Measurements from ENCODE around the gene PRDX3.

The PRDX3 gene

DNA sequence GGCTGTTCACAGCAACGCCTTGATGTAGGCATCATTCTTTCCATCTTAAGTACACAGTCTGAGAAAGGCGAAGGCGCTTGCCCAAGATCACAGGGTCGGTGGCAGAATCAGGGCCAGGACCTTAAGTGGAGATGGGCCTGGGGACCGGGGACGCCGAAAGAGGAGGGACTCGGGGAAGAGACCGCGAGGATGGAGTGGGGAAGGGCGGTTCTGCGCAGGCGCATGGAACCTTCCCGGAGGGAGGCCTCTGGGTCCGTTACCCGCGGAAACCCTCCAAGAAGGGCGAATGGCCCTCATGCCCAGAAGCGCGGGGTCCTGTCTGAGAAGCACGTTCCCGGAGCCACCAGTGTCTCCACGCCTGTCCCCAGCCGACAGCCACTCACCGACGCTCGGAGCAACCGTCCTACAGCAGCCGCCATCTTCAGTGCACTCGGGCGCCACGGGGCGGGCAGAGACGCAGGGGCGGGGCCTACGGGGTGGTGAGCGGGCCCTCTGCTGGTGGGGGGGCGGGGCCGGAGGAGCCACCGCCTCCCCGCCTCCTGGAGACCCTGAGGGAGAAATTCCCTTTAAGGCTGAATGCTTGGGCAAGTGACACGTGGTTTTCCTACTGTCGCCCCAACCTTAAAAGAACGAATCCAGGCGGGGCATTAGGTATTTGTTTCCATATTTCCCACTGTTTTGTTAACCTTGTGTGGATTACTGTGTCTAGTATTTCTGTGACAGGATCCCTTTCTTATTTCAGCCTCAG lies at the start of gene PRDX3:
TSS of gene PRDX3 (minus strand) at position 441 of the 748 bp plus-strand sequence. CDS start at position 419, 22 bp downstream.
- DNase-seq (ENCODE audit: low read depth in 2 of 2, low spot score in 1 of 2) = peak; percentile 83 to 89

DNA sequence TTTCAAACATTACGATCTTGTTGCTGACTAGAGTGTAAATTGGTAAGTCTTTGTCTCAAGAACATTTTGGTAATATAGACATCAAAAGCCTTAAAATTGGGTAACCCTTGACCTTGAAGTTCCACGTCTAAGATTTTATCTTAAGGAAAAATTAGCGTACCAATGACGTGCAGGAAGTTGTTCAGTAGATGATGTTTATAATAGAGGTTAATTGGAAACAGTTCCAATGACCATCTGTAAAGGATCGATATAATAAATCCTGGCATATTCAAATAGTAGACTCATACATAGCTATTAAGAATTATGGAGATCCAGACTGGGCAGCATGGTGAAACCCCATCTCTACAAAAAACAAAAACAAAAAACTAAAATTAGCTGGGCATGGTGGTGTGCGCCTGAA lies 49.2 kb upstream of the PRDX3 start:
- no peak for DNase-seq (ENCODE audit: low read depth in 2 of 2, low spot score in 1 of 2)

GRCh38 chr10:119225083-119225658 lies 46.6 kb upstream of the PRDX3 start:
- DNase-seq (ENCODE audit: low read depth in 2 of 2, low spot score in 1 of 2) = no peak

DNA sequence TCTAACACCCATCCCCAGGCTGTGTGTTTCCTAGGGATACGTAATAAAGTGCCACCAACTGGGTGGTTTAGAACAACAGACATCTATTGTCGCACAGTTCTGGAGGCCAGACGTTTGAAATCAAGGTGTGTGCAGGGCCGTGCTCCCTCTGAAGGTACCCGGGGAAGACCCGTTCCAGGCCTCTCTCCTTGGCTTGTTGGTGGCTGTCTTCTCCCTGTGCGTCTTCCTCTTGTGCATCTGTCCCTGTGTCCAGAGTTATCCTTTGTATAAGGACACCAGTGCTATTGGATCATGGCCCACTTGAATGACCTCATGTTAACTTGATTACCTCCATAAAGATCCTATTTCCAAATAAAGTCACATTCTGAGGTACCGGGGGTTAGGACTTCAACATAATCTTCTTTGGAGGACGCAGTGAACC lies 44.4 kb upstream of the PRDX3 start:
- no peak for DNase-seq (ENCODE audit: low read depth in 2 of 2, low spot score in 1 of 2)

DNA sequence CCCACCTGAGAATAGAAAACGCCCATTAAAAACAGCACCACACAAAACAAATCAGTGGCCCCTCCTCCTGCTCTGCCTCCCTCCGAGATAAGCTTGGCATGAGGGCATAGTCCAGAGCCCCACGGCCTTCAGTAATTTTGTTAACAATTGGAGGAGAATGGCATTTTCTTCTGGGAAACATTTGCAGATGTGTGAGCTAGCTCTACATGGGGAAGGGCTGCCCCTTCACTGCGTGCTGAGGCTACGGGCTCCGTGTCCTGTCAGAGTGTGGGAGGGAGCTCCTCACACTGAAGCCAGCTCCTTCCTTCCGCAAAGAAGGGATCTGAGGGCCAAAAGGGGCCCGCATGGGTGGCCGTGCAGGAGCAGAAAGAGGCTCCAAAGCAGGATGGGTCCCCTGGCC lies 43.9 kb upstream of the PRDX3 start:
- no peak for DNase-seq (ENCODE audit: low read depth in 2 of 2, low spot score in 1 of 2)

DNA sequence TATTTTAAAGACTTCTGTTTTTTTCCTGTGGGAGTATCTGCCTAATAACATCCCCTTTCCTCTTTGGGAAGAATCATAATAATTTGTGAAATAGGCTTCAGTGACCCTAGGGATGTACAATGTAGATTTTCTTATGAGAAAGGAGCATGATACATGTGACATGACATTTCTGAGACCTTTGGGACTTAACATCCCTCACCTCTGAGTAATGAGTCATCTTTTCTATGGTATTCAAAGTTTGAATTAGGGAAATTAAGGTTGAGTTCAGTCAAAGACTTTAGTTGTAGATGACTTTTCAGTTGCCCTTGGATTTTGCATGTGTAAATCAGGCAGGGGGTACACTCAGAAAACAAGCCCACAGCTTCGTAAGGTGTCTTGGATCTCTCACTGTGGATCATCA lies 43.1 kb upstream of the PRDX3 start:
- DNase-seq (ENCODE audit: low read depth in 2 of 2, low spot score in 1 of 2) = no peak

GRCh38 chr10:119221201-119221600 lies 42.6 kb upstream of the PRDX3 start:
- DNase-seq (ENCODE audit: low read depth in 2 of 2, low spot score in 1 of 2) = no peak

DNA sequence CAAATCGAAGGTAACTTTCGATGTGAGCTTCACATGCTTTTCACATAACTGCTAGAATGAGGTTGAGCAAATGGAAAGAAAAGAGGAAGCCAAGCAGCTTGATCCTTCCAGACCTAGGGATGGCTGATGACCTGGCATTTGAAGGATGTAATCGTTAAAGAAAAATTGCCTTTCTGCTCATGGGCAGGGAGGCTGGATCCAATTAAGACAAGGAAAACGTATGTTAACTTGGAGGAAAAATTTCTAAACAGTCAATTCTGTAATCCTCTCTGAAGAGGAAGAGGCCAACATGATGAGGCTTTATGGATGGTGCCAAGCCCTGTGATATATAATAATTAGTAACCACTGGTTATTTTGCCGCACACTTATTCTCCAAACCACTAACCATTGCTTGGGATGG lies 41.3 kb upstream of the PRDX3 start:
- no peak for DNase-seq (ENCODE audit: low read depth in 2 of 2, low spot score in 1 of 2)

DNA sequence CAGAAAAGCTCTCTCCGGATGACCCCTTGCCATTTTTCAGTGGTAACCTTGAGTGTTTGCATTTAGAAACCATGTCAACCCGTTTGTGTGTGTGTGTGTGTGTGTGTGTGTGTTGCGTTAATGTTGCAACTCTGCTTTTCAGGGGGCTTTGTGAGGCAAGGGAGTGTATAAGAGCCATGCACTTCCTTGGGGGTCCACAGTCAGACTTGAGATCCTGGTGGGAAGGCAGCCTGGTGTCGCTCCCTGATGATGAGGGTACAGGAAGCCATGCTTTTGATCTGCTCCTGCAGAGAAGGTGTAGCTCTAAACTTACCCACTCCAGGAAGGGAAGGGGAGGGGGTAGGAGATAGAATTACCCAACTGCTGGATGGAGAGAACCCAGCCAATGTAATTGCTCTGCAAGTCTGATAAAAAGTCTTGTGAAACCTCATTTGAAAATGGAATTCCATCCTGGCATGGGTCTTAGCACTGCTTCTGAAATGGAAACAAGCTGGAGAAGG lies 39.4 kb upstream of the PRDX3 start:
- no peak for DNase-seq (ENCODE audit: low read depth in 2 of 2, low spot score in 1 of 2)

DNA sequence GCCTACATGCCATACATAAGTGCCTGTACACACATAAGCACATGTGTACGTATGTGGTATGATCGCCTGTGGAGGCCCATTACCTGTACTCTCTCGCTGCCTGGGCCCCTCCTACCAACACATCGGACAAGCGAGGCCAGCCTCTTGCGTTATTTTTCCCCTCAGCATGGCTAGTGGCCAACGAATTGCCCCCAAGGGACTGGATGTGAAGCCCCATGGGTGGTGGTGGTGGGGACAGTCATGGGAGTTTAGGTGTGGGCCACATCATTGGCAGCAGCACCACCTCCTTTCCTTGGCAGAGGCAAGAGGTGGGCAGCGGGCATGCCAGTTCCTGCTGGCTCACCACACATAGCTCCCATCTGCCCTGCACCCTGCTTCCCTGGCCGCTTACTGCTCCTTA lies 38.8 kb upstream of the PRDX3 start:
- no peak for DNase-seq (ENCODE audit: low read depth in 2 of 2, low spot score in 1 of 2)

DNA sequence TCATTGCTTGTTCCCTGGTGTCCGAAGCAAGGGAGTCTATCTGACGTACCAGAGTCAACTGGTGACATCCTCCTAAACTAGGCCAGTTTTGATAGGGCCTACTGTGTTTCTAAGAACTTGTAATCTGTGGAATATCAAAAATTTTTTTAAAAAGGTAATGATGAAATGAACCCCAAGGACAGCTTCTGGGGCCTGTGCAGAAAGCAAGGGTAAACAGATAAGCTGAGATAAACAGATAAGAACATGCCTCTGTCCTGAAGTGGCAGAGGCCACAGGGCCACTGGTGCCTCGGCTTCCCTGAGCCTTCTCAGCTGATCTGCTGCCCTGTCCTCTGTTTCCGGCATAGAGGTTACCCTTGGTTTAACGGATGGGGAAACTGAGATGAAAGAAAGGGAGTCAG lies 37.5 kb upstream of the PRDX3 start:
- no peak for DNase-seq (ENCODE audit: low read depth in 2 of 2, low spot score in 1 of 2)

- DNase-seq (ENCODE audit: low read depth in 2 of 2, low spot score in 1 of 2) = no peak
These were observed 36.8 kb upstream of the PRDX3 start for GRCh38 chr10:119215371-119215770.

DNA sequence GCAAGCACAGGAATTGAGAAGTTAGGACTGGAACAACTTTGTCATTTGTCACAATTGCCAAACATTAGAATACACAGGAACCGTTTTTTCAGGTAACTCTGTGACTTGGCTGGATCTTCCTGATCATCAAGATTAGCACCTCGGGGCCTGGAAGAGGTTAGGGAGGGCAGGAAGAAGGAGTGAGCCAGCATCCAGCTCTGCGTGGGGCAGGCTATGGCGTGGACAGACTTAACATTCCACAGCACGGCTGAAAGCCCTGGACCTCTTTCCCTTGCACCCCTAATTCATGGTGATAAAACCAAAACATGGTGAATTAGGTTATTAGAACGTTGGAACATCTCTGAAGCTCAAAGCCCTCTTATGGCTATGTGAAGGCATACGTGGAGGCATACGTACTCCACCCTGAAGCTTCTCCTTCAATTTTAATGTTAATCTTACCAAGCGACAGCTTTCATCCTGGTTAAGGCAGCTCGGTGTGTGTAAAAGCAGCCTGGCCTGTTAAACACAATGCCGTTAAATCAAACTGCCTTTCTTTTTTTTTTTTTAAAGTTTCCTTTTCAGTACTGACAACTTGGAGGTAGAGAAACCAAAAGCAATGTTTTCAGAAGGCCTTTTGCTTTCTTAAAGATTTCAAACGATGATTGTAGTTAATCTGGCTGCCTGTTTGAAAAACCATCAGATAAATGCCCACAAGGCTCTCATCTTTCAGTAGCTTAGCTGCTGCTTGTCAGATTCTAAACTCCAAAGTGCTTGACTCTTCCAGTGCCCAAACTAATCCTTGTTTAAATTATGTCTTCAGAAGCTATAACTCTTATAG lies 33.2 kb upstream of the PRDX3 start:
- no peak for DNase-seq (ENCODE audit: low read depth in 2 of 2, low spot score in 1 of 2)

DNA sequence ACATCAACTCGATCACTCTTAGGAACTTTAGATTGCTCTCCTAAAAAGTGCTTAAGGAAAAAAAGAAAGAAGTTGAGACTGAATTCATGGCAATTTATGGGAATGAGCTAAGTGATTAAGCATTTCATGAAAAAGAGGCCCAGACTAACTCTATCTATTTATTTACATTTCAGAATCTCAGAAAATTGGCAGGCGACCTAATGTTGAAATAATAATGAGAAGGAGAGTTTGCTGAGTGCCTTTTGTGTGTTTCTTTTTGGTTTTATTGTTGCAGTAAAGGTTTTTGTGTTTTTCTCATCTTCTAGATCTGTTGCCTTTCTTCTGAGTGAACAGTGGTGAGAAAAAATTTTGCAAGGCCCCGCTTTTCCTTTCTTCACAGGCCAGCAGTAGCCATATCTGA lies 32.6 kb upstream of the PRDX3 start:
- no peak for DNase-seq (ENCODE audit: low read depth in 2 of 2, low spot score in 1 of 2)

DNA sequence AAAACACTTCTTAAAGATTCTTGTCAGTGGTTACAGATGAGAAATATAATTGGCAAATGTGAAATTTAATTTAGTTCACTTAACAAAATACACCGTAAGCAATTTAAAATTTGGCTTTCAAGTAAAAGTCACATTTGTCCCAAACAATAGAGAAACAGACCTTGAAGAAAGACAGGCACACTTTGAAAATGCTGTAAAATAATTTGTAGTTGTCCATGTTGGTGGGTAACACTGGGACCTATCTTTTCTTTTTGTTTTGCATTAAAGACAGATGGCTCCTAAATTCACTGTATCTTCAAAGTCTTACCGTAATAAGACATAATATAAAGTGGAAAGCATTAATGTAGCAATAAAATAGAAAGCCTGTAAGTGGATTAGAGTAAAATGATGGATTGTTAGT lies 32.0 kb upstream of the PRDX3 start:
- DNase-seq (ENCODE audit: low read depth in 2 of 2, low spot score in 1 of 2) = no peak

DNA sequence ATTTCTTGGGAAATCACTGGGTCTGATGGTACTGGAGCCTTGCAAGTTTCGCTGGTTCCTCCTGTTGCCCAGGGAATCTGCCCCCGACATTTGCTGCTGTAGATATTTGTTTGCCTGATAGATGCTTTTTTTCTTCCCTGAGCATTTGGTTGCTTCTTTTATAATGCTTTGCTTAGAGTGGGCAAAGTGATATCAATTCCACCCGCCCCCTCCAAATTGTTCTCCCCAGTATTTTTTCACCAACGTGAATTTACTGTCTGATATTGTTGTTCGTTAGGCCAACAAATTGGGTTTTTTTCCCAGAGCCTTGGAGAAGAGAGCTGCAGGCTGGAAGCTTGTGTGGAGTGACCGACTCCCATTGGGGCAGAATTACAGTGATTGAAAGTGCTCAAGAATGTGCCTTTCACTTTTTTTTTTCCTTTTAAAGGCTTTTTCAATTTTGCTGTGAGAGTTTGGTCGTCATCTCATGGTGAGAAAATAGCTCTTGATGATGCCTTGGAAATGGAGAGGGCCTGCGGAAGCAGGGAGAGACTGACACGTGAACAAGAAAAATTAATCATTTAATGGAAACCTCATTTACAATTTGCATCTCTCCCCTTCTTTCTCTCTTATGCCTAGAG lies 31.2 kb upstream of the PRDX3 start:
- DNase-seq (ENCODE audit: low read depth in 2 of 2, low spot score in 1 of 2) = no peak

GRCh38 chr10:119209035-119209735 lies 30.6 kb upstream of the PRDX3 start:
- DNase-seq (ENCODE audit: low read depth in 2 of 2, low spot score in 1 of 2) = no peak

- no peak for DNase-seq (ENCODE audit: low read depth in 2 of 2, low spot score in 1 of 2)
These were observed 29.9 kb upstream of the PRDX3 start for GRCh38 chr10:119208553-119208940.

DNA sequence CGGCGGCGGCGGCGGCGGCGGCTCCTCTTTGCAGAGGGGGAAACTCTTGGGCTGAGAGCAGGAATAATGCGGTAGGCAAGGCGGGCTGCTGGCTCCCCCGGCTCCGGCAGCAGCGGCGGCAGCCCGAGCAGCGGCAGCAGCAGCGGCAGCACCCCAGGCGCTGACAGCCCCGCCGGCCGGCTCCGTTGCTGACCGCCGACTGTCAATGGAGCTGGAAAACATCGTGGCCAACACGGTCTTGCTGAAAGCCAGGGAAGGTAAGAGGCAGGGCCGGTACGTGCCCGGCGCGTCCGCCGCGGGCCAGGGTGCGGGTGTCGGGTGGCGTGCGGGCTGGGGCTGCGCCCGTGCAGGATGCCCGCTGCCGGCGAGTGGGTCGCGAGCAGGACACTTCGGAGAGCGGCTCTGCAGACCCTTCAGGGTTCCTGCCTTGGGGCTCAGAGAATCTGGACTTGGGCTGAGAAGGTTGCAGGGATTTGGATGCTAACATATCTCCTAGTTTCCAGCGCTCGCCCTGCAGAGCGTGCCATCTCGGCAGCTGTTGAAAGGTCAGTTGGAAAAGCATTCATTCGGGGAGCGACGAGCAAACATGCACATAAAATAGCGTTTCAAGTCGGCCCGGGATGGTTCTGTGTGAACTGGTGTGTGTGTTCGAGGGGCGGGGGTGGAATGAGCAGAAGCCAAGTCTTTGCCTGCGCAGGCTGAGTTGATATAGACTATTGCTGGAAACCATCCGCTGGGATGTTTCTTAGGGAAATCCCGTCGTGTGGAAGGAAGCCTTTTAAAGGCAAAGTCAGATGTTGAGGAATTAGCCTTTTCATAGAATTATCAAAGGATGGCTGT lies 29.3 kb upstream of the PRDX3 start:
- no peak for DNase-seq (ENCODE audit: low read depth in 2 of 2, low spot score in 1 of 2)

GRCh38 chr10:119207366-119207666 lies 28.7 kb upstream of the PRDX3 start, which contains the start of gene GRK5:
GRK5 (plus strand) TSS chr10:119207571; CDS start chr10:119207918, 347 bp downstream.
- DNase-seq (ENCODE audit: low read depth in 2 of 2, low spot score in 1 of 2) = peak; percentile 79 to 91

Data from stimulated activated CD8-positive, alpha-beta memory T cell treated with anti-CD3 and anti-CD28 coated beads, Interleukin-4, amount 100 ng/mL, for 4 hours (primary cell).